Activated T-cell treated with anti-CD3 and anti-CD28 coated beads for 48 hours (primary cell): ENCODE measurements around the gene IAPP.
"Not testable (repeated sequence)": the region's sequence is repeated elsewhere in the genome, so short reads cannot be mapped to it uniquely, and the experiment has no call there.

ENCODE experiments used
- DNase-seq: peaks from one replicate; pipeline ENCODE4 v3.0.0-alpha.2; 2020; ENCODE audit warnings: low read depth

IAPP gene

GRCh38 chr12:21372602-21373001, at the start of gene IAPP:
TSS of gene IAPP (plus strand) at chr12:21372902. CDS start at chr12:21373352, 450 bp downstream.
- no peak for DNase-seq

GRCh38 chr12:21323736-21324135, 49.0 kb upstream of the IAPP start:
- no peak for DNase-seq

- no peak for DNase-seq
Observed at GRCh38 chr12:21324551-21324950, 48.2 kb upstream of the IAPP start.

- no peak for DNase-seq
Observed at GRCh38 chr12:21328578-21328977, 44.1 kb upstream of the IAPP start.

- DNase-seq, result no peak
Observed at GRCh38 chr12:21330682-21331253, 41.9 kb upstream of the IAPP start.

- DNase-seq, result no peak
Observed at GRCh38 chr12:21334771-21335325, 37.9 kb upstream of the IAPP start, which contains the start of gene SLCO1A2. TSS of gene SLCO1A2 (minus strand) at chr12:21334917. CDS start at chr12:21334647, 270 bp downstream.

- no peak for DNase-seq
Observed at GRCh38 chr12:21336656-21337055, 36.0 kb upstream of the IAPP start.

- no peak for DNase-seq
Observed at GRCh38 chr12:21337453-21337852, 35.2 kb upstream of the IAPP start.

GRCh38 chr12:21337959-21338744, 34.5 kb upstream of the IAPP start:
- DNase-seq, result no peak

GRCh38 chr12:21339921-21340320, 32.8 kb upstream of the IAPP start:
- no peak for DNase-seq

GRCh38 chr12:21340403-21340802, 32.3 kb upstream of the IAPP start:
- DNase-seq, result no peak

- DNase-seq, result no peak
Observed at GRCh38 chr12:21341769-21342168, 30.9 kb upstream of the IAPP start.

GRCh38 chr12:21343636-21344035, 29.1 kb upstream of the IAPP start:
- DNase-seq, result no peak

- no peak for DNase-seq
Observed at GRCh38 chr12:21346542-21347205, 26.0 kb upstream of the IAPP start.

- DNase-seq, result no peak
Observed at GRCh38 chr12:21350975-21351374, 21.7 kb upstream of the IAPP start.

- DNase-seq, result no peak
Observed at GRCh38 chr12:21353487-21353886, 19.2 kb upstream of the IAPP start.

GRCh38 chr12:21353948-21354347, 18.8 kb upstream of the IAPP start:
- no peak for DNase-seq

- DNase-seq, result no peak
Observed at GRCh38 chr12:21354641-21355040, 18.1 kb upstream of the IAPP start.

GRCh38 chr12:21360632-21361031, 12.1 kb upstream of the IAPP start:
- DNase-seq, result not testable (repeated sequence)

GRCh38 chr12:21369141-21369980, 3.3 kb upstream of the IAPP start:
- no peak for DNase-seq

- DNase-seq, result no peak
Observed at GRCh38 chr12:21370845-21371449, 1.8 kb upstream of the IAPP start.
